HEK293 (cell line): ENCODE measurements around the gene OR6X1.

Experiments
- CTCF ChIA-PET: fragments of 350-600 bp; formaldehyde crosslinking; extraction: SDS; loops from one replicate; lab custom pipeline; 2021; ENCODE audit warnings: antibody characterized with exemption; lab: Yijun Ruan, JAX
- POLR2A ChIA-PET: fragments of 300-600 bp; formaldehyde crosslinking; extraction: SDS; loops from one replicate; lab custom pipeline; 2020; ENCODE audit warnings: antibody characterized with exemption, inconsistent platforms; lab: Yijun Ruan, JAX
- H3K27ac ChIP-seq: fragments of 200-500 bp; sonication (Bioruptor generic); 2 replicates; pipeline ENCODE4 v1.5.1; 2014; ENCODE audit warnings: low read depth, low read length, control low read depth, inconsistent platforms; ENCODE audit errors: extremely low read depth
- H3K36me3 ChIP-seq, 2 experiments: fragments of 200-500 bp in 1 of 2; sonication (Bioruptor generic) in 1 of 2; 1 replicate in 1 of 2; 2 replicates in 1 of 2; pipeline ENCODE4 v1.5.1; 2014 to 2017; ENCODE audit warnings: inconsistent platforms in 2 of 2, low read length in 2 of 2; ENCODE audit not compliant: control insufficient read depth in 2 of 2, insufficient read depth in 1 of 2
- H3K4me1 ChIP-seq: fragments of 200-500 bp; sonication (Bioruptor generic); 2 replicates; pipeline ENCODE4 v1.5.1; 2014; ENCODE audit warnings: mild to moderate bottlenecking, low read length, inconsistent platforms; ENCODE audit not compliant: control insufficient read depth, insufficient read depth
- H3K4me3 ChIP-seq: 2 replicates; pipeline ENCODE4 v1.5.1; 2011; ENCODE audit warnings: low read depth, mild to moderate bottlenecking, control low read depth, low read length, moderate library complexity
- H3K9me3 ChIP-seq: fragments of 200-500 bp; sonication (Bioruptor generic); 2 replicates; pipeline ENCODE4 v1.5.1; 2014; ENCODE audit warnings: low read depth, low read length, inconsistent platforms; ENCODE audit not compliant: control insufficient read depth, insufficient read depth
- CTCF ChIP-seq: fragments of 450-650 bp; formaldehyde crosslinking; IDR thresholded peaks from 2 replicates; pipeline ENCODE4 v1.5.1; 2016; ENCODE audit warnings: missing biosample characterization, missing genetic modification characterization
- HOXA7 ChIP-seq: sonication (generic); formaldehyde crosslinking; IDR thresholded peaks from 2 replicates; pipeline ENCODE4 v1.8.1; 2022; ENCODE audit warnings: missing genetic modification reagents, borderline replicate concordance
- HOXD13 ChIP-seq: sonication (generic); formaldehyde crosslinking; IDR thresholded peaks from 2 replicates; pipeline ENCODE4 v1.8.0; 2022; ENCODE audit warnings: missing genetic modification reagents, borderline replicate concordance
- KLF1 ChIP-seq: fragments of 450-650 bp; formaldehyde crosslinking; IDR thresholded peaks from 2 replicates; pipeline ENCODE4 v1.5.1; 2016; ENCODE audit warnings: missing biosample characterization, missing genetic modification characterization
- KLF17 ChIP-seq: fragments of 450-650 bp; formaldehyde crosslinking; IDR thresholded peaks from 2 replicates; pipeline ENCODE4 v1.5.1; 2016; ENCODE audit warnings: missing biosample characterization, missing genetic modification characterization
- MZF1 ChIP-seq: fragments of 450-650 bp; formaldehyde crosslinking; IDR thresholded peaks from 2 replicates; pipeline ENCODE4 v1.5.1; 2017; ENCODE audit warnings: missing biosample characterization, missing genetic modification characterization, borderline replicate concordance
- REST ChIP-seq: fragments of 450-650 bp; formaldehyde crosslinking; IDR thresholded peaks from 2 replicates; pipeline ENCODE4 v1.5.1; 2016; ENCODE audit warnings: missing biosample characterization, missing genetic modification characterization
- ZBTB10 ChIP-seq: fragments of 450-650 bp; formaldehyde crosslinking; IDR thresholded peaks from 2 replicates; pipeline ENCODE4 v1.5.1; 2016; ENCODE audit warnings: missing biosample characterization, missing genetic modification characterization
- ZBTB21 ChIP-seq: fragments of 450-650 bp; formaldehyde crosslinking; IDR thresholded peaks from 2 replicates; pipeline ENCODE4 v1.5.1; 2017; ENCODE audit warnings: missing biosample characterization, missing genetic modification characterization
- ZBTB6 ChIP-seq: fragments of 450-650 bp; formaldehyde crosslinking; IDR thresholded peaks from 2 replicates; pipeline ENCODE4 v1.5.1; 2017; ENCODE audit warnings: missing biosample characterization, missing genetic modification characterization
- ZNF211 ChIP-seq: fragments of 450-650 bp; formaldehyde crosslinking; IDR thresholded peaks from 2 replicates; pipeline ENCODE4 v1.5.1; 2016; ENCODE audit warnings: low read depth, missing biosample characterization, missing genetic modification characterization
- ZNF266 ChIP-seq: fragments of 450-650 bp; formaldehyde crosslinking; IDR thresholded peaks from 2 replicates; pipeline ENCODE4 v1.5.1; 2016; ENCODE audit warnings: missing biosample characterization, missing genetic modification characterization, low read depth
- ZNF341 ChIP-seq: fragments of 450-650 bp; formaldehyde crosslinking; IDR thresholded peaks from 2 replicates; pipeline ENCODE4; 2016; ENCODE audit warnings: low read depth, missing biosample characterization, missing genetic modification characterization
- ZNF48 ChIP-seq: fragments of 450-650 bp; formaldehyde crosslinking; IDR thresholded peaks from 2 replicates; pipeline ENCODE4 v1.5.1; 2016; ENCODE audit warnings: missing biosample characterization, missing genetic modification characterization
- ZNF600 ChIP-seq: fragments of 450-650 bp; formaldehyde crosslinking; IDR thresholded peaks from 2 replicates; pipeline ENCODE4 v1.5.1; 2016; ENCODE audit warnings: missing biosample characterization, missing genetic modification characterization
- ZNF610 ChIP-seq: fragments of 450-650 bp; formaldehyde crosslinking; IDR thresholded peaks from 2 replicates; pipeline ENCODE4 v1.5.1; 2016; ENCODE audit warnings: missing biosample characterization, missing genetic modification characterization, borderline replicate concordance
- TF ChIP-seq, protein P1 (sequence below): fragments of 450-650 bp; formaldehyde crosslinking; IDR thresholded peaks from 2 replicates; pipeline ENCODE4 v1.5.1; 2016; ENCODE audit warnings: missing biosample characterization, missing genetic modification characterization
- TF ChIP-seq, protein P2 (sequence below): fragments of 450-650 bp; formaldehyde crosslinking; IDR thresholded peaks from 2 replicates; pipeline ENCODE4 v1.5.1; 2016; ENCODE audit warnings: missing biosample characterization, missing genetic modification characterization

OR6X1 gene

GRCh38 chr11:123736769-123737168 lies 17.5 kb downstream of the OR6X1 start:
- Histone ChIP-seq H3K4me3 (no peak overlapping the region), H3K4me1 (no peaks in the 10 kb centered on the region), H3K9me3 (no peaks in the 10 kb centered on the region), H3K36me3 (peaks cover 0 to 65% of the 10 kb centered on the region in 2 experiments; a peak in 1 of 3 replicates), H3K27ac (no peak overlapping the region)
- ChIA-PET CTCF (interaction anchor here (0.9 to 1.0 kb wide), 2 partner anchors 26 to 31 kb away, joined by 3 to 6 read pairs; no protein-coding TSS in a partner anchor), POLR2A (no interaction called here)
- TF ChIP-seq HOXA7 (CRISPR knock-in tag) = no peak

DNA sequence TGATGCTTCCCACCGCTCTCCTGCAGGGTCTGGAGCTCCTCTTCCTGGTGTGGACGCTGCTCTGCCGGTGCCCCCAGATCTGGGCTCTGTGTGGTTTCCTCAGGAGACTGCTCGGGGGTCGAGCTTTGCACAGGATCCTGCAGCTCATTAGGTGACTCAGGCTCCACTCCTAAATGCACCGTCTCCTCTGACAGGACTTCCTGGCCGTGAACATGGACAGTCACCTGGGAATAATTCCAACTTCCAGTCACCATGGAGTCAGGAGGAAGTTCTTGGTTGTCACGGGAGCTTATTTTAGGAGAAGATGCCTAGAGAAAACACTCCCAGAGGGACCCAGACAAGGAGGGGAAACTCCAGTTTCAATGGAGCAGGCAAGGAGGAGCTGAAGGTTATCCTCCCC lies 24.7 kb downstream of the OR6X1 start:
- no peaks in the 10 kb centered on the region for H3K9me3 ChIP-seq
- CTCF ChIA-PET = interaction anchor here (0.7 kb wide), 1 partner anchor 468 kb away, joined by 3 read pairs; no protein-coding TSS in a partner anchor
- H3K4me3 ChIP-seq = no peak overlapping the region
- POLR2A ChIA-PET = no interaction called here
- H3K4me1 ChIP-seq = no peaks in the 10 kb centered on the region
- H3K27ac ChIP-seq = no peak overlapping the region
- TF ChIP-seq CTCF (tag by site-specific recombination) = no peak
- TF ChIP-seq, protein P1, sequence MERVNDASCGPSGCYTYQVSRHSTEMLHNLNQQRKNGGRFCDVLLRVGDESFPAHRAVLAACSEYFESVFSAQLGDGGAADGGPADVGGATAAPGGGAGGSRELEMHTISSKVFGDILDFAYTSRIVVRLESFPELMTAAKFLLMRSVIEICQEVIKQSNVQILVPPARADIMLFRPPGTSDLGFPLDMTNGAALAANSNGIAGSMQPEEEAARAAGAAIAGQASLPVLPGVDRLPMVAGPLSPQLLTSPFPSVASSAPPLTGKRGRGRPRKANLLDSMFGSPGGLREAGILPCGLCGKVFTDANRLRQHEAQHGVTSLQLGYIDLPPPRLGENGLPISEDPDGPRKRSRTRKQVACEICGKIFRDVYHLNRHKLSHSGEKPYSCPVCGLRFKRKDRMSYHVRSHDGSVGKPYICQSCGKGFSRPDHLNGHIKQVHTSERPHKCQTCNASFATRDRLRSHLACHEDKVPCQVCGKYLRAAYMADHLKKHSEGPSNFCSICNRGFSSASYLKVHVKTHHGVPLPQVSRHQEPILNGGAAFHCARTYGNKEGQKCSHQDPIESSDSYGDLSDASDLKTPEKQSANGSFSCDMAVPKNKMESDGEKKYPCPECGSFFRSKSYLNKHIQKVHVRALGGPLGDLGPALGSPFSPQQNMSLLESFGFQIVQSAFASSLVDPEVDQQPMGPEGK (tag by site-specific recombination) = no peak
- TF ChIP-seq MZF1 (tag by site-specific recombination) = no peak
- TF ChIP-seq, protein P2, sequence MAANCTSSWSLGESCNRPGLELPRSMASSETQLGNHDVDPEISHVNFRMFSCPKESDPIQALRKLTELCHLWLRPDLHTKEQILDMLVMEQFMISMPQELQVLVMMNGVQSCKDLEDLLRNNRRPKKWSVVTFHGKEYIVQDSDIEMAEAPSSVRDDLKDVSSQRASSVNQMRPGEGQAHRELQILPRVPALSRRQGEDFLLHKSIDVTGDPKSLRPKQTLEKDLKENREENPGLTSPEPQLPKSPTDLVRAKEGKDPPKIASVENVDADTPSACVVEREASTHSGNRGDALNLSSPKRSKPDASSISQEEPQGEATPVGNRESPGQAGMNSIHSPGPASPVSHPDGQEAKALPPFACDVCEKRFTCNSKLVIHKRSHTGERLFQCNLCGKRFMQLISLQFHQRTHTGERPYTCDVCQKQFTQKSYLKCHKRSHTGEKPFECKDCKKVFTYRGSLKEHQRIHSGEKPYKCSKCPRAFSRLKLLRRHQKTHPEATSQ (tag by site-specific recombination) = no peak
- TF ChIP-seq ZNF266 (tag by site-specific recombination) = no peak
- TF ChIP-seq ZBTB10 = no peak
- no peak for TF ChIP-seq ZNF600
- TF ChIP-seq ZNF48 (tag by site-specific recombination) = no peak
- no peak for TF ChIP-seq ZBTB6
- TF ChIP-seq ZNF341 (tag by site-specific recombination) = no peak
- no peak for TF ChIP-seq ZNF610 (tag by site-specific recombination)
- no peak for TF ChIP-seq REST (tag by site-specific recombination)
- no peak for TF ChIP-seq KLF17
- TF ChIP-seq ZBTB21 = no peak
- no peak for TF ChIP-seq HOXD13 (CRISPR knock-in tag)
- no peak for TF ChIP-seq KLF1 (tag by site-specific recombination)
- no peak for TF ChIP-seq ZNF211 (tag by site-specific recombination)
- peaks cover 10 to 80% of the 10 kb centered on the region in 2 experiments; a peak in 2 of 3 replicates for H3K36me3 ChIP-seq
